Naive thymus-derived CD4-positive, alpha-beta T cell (primary cell): Measurements from ENCODE around the gene DNAH8. TPM values are rescaled to one million over a fixed set of nuclear protein-coding genes. Genes with fewer than 3 reads are reported as not detected.

ENCODE experiments used
- ATAC-seq: fragments of 150-1000 bp; cut with Tn5 transposase; 2 replicates; pipeline ENCODE4 v1.10.0; 2021; ENCODE audit warnings: mild to moderate bottlenecking, moderate library complexity
- CTCF ChIA-PET: fragments of 350-600 bp; sonication (Branson Sonifier 250); formaldehyde crosslinking; loops from one replicate; lab custom pipeline; 2021; ENCODE audit warnings: antibody characterized with exemption; lab: Charles Lee
- POLR2A ChIA-PET: fragments of 350-600 bp; sonication (Branson Sonifier 250); formaldehyde crosslinking; loops from one replicate; lab custom pipeline; 2021; ENCODE audit warnings: antibody characterized with exemption, inconsistent platforms; lab: Charles Lee
- DNase-seq, 9 donors: peaks; one replicate each; pipeline versions ENCODE4 v3.0.0 to v3.0.0-alpha.2; 2020 to 2022; ENCODE audit warnings: mixed read lengths in 1 of 9
- H3K27ac ChIP-seq: one replicate; pipeline ENCODE4 v1.7.0; 2013; ENCODE audit warnings: mild to moderate bottlenecking, low read depth, low read length, moderate library complexity
- H3K27me3 ChIP-seq, 2 donors: one replicate each; pipeline ENCODE4 v1.7.0; 2013; ENCODE audit warnings: low read length in 2 of 2, mild to moderate bottlenecking in 2 of 2, moderate library complexity in 2 of 2; ENCODE audit not compliant: control insufficient read depth in 2 of 2, insufficient read depth in 2 of 2
- H3K36me3 ChIP-seq, 3 experiments: 1 replicate in 2 of 3; 2 replicates in 1 of 3; pipeline ENCODE4 v1.7.0; 2013; ENCODE audit warnings: low read length in 3 of 3, mild to moderate bottlenecking in 3 of 3, moderate library complexity in 1 of 3; ENCODE audit not compliant: insufficient read depth in 3 of 3, control insufficient read depth in 2 of 3
- H3K4me1 ChIP-seq, 2 donors: one replicate each; pipeline ENCODE4 v1.7.0; 2013; ENCODE audit warnings: low read length in 2 of 2, mild to moderate bottlenecking in 2 of 2, moderate library complexity in 1 of 2; ENCODE audit not compliant: control insufficient read depth in 2 of 2, insufficient read depth in 2 of 2
- H3K4me3 ChIP-seq: 2 replicates; pipeline ENCODE4 v1.7.0; 2013; ENCODE audit warnings: mild to moderate bottlenecking, low read length
- H3K9me3 ChIP-seq, 3 experiments: 1 replicate in 2 of 3; 2 replicates in 1 of 3; pipeline ENCODE4 v1.7.0; 2013; ENCODE audit warnings: low read length in 3 of 3; ENCODE audit not compliant: control insufficient read depth in 2 of 3
- H3K27ac Mint-ChIP-seq, 9 donors: one replicate each; pipeline ENCODE4 v1.8.0; 2020 to 2022; ENCODE audit warnings: mixed read lengths in 9 of 9, mild to moderate bottlenecking in 8 of 9, moderate library complexity in 5 of 9, inconsistent platforms in 2 of 9
- H3K27me3 Mint-ChIP-seq, 5 donors: one replicate each; pipeline ENCODE4 v1.8.0; 2021 to 2022; ENCODE audit warnings: mixed read lengths in 5 of 5, mild to moderate bottlenecking in 1 of 5
- H3K36me3 Mint-ChIP-seq, 5 donors: one replicate each; pipeline ENCODE4 v1.8.0; 2020 to 2022; ENCODE audit warnings: mixed read lengths in 5 of 5, mild to moderate bottlenecking in 3 of 5, inconsistent platforms in 1 of 5
- H3K4me1 Mint-ChIP-seq, 7 donors: one replicate each; pipeline ENCODE4 v1.8.0; 2020 to 2022; ENCODE audit warnings: mixed read lengths in 7 of 7, mild to moderate bottlenecking in 3 of 7, inconsistent platforms in 1 of 7
- H3K4me3 Mint-ChIP-seq, 10 donors: one replicate each; pipeline ENCODE4 v1.8.0; 2020 to 2022; ENCODE audit warnings: mild to moderate bottlenecking in 10 of 10, mixed read lengths in 10 of 10, moderate library complexity in 6 of 10, inconsistent platforms in 2 of 10
- H3K9me3 Mint-ChIP-seq, 11 donors: one replicate each; pipeline ENCODE4 v1.8.0; 2020 to 2022; ENCODE audit warnings: mixed read lengths in 11 of 11, mild to moderate bottlenecking in 4 of 11, inconsistent platforms in 1 of 11, moderate library complexity in 1 of 11
- intact Hi-C, 2 donors: fragments of 100-400 bp; cut with micrococcal nuclease; formaldehyde crosslinking; loops; one replicate each; pipeline ENCODE4 v1.15.1; 2023
- polyA plus RNA-seq, 2 donors: library from polyadenylated mRNA; unstranded; fragments of 300-500 nt; fragmentation: Illumina TruSeq; gene quantifications; one replicate each; pipeline ENCODE4 v1.2.3, GENCODE V29; 2021
- total RNA-seq, 6 experiments: library from RNA in 5 of 6; stranded (reverse) in 5 of 6; gene quantifications; 1 replicate in 5 of 6; 2 replicates in 1 of 6; pipeline ENCODE4 v1.2.3 and lab custom pipeline; 2021 to 2026

DNAH8 gene
- total and polyA plus RNA-seq, 7 experiments from 2014 or later: 0.02 to 0.15 (median 0.05) TPM; not detected in 2

DNA sequence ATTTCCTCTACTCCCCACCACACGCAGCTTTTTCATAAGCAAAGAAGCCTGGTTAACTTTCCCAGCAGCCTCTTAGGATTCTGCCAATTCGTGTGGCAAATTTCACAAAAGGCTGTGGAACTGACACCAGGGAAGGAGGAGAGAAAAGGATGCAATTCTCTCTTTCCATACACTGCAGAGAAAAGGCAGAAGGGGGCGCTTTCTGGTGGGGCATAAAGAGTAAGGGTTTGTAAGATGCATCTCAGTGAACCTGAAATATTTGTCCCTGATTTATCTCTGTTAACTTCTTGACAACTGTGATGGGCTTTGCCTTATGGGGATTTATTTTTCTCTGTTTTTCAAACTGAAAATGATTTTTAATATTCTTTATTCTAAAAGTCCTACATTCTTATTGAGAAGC, 288.0 kb downstream of the DNAH8 start:
- Mint-ChIP-seq H3K4me1 (no peaks in the 10 kb centered on the region), H3K27me3 (peaks cover 40 to 61% (median 48%) of the 10 kb centered on the region in 5 donors), H3K9me3 (no peaks in the 10 kb centered on the region), H3K27ac (no peak overlapping the region), H3K36me3 (no peaks in the 10 kb centered on the region), H3K4me3 (no peak overlapping the region)
- no peak overlapping the region for H3K4me3 ChIP-seq
- H3K9me3 ChIP-seq: no peaks in the 10 kb centered on the region
- intact Hi-C loops: no loop called here
- H3K36me3 ChIP-seq: no peaks in the 10 kb centered on the region
- POLR2A ChIA-PET: no interaction called here
- no peak for ATAC-seq
- CTCF ChIA-PET: no interaction called here
- H3K27ac ChIP-seq: no peak overlapping the region
- no peak for DNase-seq
- no peaks in the 10 kb centered on the region for H3K27me3 ChIP-seq
- no peaks in the 10 kb centered on the region for H3K4me1 ChIP-seq

DNA sequence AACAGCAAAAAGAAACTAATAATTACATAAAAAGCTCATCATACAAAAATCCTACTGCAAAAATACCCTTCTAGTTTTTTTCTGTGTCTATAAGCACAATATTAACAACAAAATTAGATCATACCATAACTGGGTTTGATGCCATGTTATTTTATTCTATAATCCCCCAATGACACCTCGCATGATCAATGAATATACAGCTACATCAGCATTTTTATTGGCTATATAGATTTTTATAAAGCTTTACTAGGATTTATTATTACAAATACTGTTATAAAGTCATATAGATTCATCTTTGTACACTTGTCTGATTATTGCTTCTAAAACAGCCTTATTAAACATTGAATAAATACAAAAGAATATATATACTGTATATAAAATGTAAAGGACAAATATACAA, 288.4 kb downstream of the DNAH8 start:
- intact Hi-C loops: no loop called here
- Mint-ChIP-seq H3K27ac (no peak overlapping the region), H3K4me3 (no peak overlapping the region), H3K4me1 (no peaks in the 10 kb centered on the region), H3K36me3 (no peaks in the 10 kb centered on the region), H3K9me3 (no peaks in the 10 kb centered on the region), H3K27me3 (peaks cover 41 to 65% (median 52%) of the 10 kb centered on the region in 5 donors)
- ATAC-seq (no peak), DNase-seq (no peak)
- ChIA-PET CTCF (no interaction called here), POLR2A (no interaction called here)
- Histone ChIP-seq H3K27me3 (no peaks in the 10 kb centered on the region), H3K9me3 (no peaks in the 10 kb centered on the region), H3K4me1 (no peaks in the 10 kb centered on the region), H3K4me3 (no peak overlapping the region), H3K36me3 (no peaks in the 10 kb centered on the region), H3K27ac (no peak overlapping the region)

DNA sequence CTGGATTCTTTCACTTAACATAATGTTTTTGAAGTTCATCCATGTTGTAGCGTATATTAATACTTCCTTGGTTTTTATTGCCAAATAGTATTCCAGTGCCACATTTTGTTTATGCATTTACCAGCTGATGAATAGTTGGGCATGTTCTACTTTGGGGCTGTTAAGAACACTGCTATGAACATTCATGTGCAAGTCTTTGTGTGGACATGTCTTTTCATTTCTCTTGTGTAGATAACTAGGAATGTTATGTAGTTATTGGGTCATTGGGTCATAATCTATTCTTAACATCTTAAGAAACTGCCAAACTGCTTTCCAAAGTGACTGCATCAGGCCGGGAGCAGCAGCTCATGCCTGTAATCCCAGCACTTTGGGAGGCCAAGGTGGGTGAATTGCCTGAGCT, 289.7 kb downstream of the DNAH8 start:
- H3K27me3 Mint-ChIP-seq: peaks cover 46 to 71% (median 61%) of the 10 kb centered on the region in 5 donors
- H3K27ac ChIP-seq: no peak overlapping the region
- H3K4me1 ChIP-seq: no peaks in the 10 kb centered on the region
- ATAC-seq: no peak
- H3K4me1 Mint-ChIP-seq: no peaks in the 10 kb centered on the region
- ChIA-PET POLR2A (no interaction called here), CTCF (no interaction called here)
- H3K27me3 ChIP-seq: no peaks in the 10 kb centered on the region
- no peak overlapping the region for H3K4me3 ChIP-seq
- DNase-seq: no peak
- no peaks in the 10 kb centered on the region for H3K9me3 Mint-ChIP-seq
- no peaks in the 10 kb centered on the region for H3K36me3 Mint-ChIP-seq
- H3K36me3 ChIP-seq: no peaks in the 10 kb centered on the region
- no peak overlapping the region for H3K4me3 Mint-ChIP-seq
- H3K9me3 ChIP-seq: no peaks in the 10 kb centered on the region
- intact Hi-C loops: no loop called here
- no peak overlapping the region for H3K27ac Mint-ChIP-seq

DNA sequence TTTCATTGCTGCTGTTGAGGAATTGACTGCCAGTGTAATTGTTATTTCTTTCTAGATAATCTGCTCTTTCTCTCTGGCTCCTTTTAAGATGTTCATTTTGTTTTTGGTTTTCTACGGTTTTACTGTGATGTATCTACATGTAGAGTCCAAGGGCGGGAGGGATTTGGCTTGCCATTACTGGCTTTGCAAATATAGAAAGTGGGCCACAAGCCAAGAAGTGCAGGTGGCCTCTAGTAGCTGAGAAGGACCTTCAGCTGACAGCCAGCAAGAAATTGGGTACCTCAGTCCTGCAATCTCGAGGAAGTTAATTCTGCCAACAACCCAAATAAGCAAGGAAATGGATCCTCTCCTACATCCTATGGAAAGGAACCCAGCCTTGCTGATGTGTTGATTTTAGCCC, 290.7 kb downstream of the DNAH8 start:
- no peak for DNase-seq
- intact Hi-C loops: no loop called here
- ChIA-PET POLR2A (no interaction called here), CTCF (no interaction called here)
- no peaks in the 10 kb centered on the region for H3K4me1 Mint-ChIP-seq
- Histone ChIP-seq H3K27ac (no peak overlapping the region), H3K9me3 (no peaks in the 10 kb centered on the region), H3K36me3 (no peaks in the 10 kb centered on the region), H3K4me3 (no peak overlapping the region), H3K27me3 (no peaks in the 10 kb centered on the region), H3K4me1 (no peaks in the 10 kb centered on the region)
- H3K4me3 Mint-ChIP-seq: no peak overlapping the region
- H3K36me3 Mint-ChIP-seq: no peaks in the 10 kb centered on the region
- H3K27me3 Mint-ChIP-seq: peaks cover 38 to 66% (median 55%) of the 10 kb centered on the region in 5 donors
- no peak for ATAC-seq
- no peak overlapping the region for H3K27ac Mint-ChIP-seq
- no peaks in the 10 kb centered on the region for H3K9me3 Mint-ChIP-seq

DNA sequence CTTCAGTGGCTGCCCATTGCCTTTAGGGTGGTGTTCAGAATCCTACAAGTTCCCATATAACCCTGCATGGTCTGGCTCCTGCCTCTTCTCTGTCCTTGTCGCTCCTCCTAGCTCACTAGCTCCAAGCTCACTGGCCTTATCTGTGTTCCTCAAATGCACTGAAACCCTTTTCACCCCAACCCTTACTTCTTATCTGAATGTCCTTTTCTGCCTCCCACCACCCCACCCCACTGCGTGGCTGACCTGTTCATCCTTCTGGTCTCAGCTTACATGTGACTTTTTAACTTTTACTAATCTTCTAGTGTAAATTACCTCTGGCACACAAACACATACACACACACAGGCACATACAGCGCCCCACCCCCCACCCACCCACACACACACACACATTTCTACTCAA, 292.5 kb downstream of the DNAH8 start:
- H3K4me3 Mint-ChIP-seq: no peak overlapping the region
- intact Hi-C loops: no loop called here
- no peaks in the 10 kb centered on the region for H3K27me3 ChIP-seq
- no peaks in the 10 kb centered on the region for H3K36me3 ChIP-seq
- no peaks in the 10 kb centered on the region for H3K9me3 Mint-ChIP-seq
- peaks cover 35 to 67% (median 46%) of the 10 kb centered on the region in 5 donors for H3K27me3 Mint-ChIP-seq
- H3K4me1 ChIP-seq: no peaks in the 10 kb centered on the region
- no peaks in the 10 kb centered on the region for H3K36me3 Mint-ChIP-seq
- H3K27ac ChIP-seq: no peak overlapping the region
- ChIA-PET POLR2A (no interaction called here), CTCF (interaction anchor here (1.9 kb wide), 1 partner anchor 135 kb away, joined by 4 read pairs; no protein-coding TSS in a partner anchor)
- H3K9me3 ChIP-seq: no peaks in the 10 kb centered on the region
- H3K27ac Mint-ChIP-seq: no peak overlapping the region
- H3K4me3 ChIP-seq: no peak overlapping the region
- H3K4me1 Mint-ChIP-seq: no peaks in the 10 kb centered on the region
- ATAC-seq: no peak
- no peak for DNase-seq

DNA sequence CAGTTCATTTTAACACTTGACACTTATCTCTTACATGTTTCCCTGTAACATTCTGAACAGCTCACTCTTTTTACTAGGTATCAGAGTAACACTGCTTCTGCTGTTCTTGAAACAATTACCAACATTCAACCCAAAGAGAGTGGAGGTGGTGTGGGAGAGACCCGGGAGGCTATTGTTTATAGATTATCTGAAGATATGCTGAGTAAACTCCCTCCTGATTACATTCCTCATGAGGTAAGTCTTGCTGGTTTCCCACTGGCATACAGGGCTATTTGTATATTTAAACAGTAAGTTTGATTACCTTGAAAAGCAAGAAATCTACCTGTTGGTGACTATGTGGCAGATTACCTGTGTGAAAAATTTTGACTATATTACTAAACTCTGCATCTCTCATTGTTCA, 293.6 kb downstream of the DNAH8 start:
- CTCF ChIA-PET: interaction anchor here (1.9 kb wide), 1 partner anchor 137 kb away, joined by 4 read pairs; no protein-coding TSS in a partner anchor
- H3K36me3 ChIP-seq: no peaks in the 10 kb centered on the region
- H3K4me1 Mint-ChIP-seq: no peaks in the 10 kb centered on the region
- H3K36me3 Mint-ChIP-seq: no peaks in the 10 kb centered on the region
- H3K4me3 Mint-ChIP-seq: no peak overlapping the region
- intact Hi-C loops: no loop called here
- H3K4me3 ChIP-seq: no peak overlapping the region
- no peaks in the 10 kb centered on the region for H3K9me3 ChIP-seq
- POLR2A ChIA-PET: interaction anchor here (0.6 kb wide), 1 partner anchor 10 kb away, joined by 3 read pairs; no protein-coding TSS in a partner anchor
- no peaks in the 10 kb centered on the region for H3K27me3 ChIP-seq
- no peaks in the 10 kb centered on the region for H3K4me1 ChIP-seq
- H3K27ac ChIP-seq: no peak overlapping the region
- ATAC-seq (no peak), DNase-seq (no peak)
- peaks cover 0 to 3% (median 0%) of the 10 kb centered on the region in 11 donors for H3K9me3 Mint-ChIP-seq
- H3K27ac Mint-ChIP-seq: no peak overlapping the region
- H3K27me3 Mint-ChIP-seq: peaks cover 43 to 74% (median 49%) of the 10 kb centered on the region in 5 donors

DNA sequence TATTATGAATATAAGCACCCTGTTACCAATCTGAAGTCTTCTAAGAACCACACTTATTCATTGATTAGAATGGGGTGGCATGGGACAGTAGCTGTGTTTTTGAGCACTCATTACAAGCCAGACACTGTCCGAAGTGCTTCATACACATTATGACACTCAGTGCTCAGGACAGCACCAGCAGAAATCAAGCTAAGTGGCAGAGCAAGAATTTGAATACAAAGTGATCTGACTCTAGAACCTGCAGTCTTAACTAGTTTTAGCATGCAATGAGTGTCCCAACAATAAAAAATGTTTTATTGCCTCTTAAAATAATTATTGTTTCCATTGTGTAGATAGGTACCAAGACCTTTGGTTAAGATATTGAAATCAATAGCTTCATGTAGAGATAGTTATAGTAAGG, 294.4 kb downstream of the DNAH8 start:
- DNase-seq: no peak
- Mint-ChIP-seq H3K4me1 (no peaks in the 10 kb centered on the region), H3K4me3 (no peak overlapping the region), H3K9me3 (peaks cover 0 to 3% (median 0%) of the 10 kb centered on the region in 11 donors), H3K27me3 (peaks cover 47 to 70% (median 50%) of the 10 kb centered on the region in 5 donors), H3K27ac (no peak overlapping the region), H3K36me3 (no peaks in the 10 kb centered on the region)
- ChIA-PET POLR2A (no interaction called here), CTCF (no interaction called here)
- Histone ChIP-seq H3K4me3 (no peak overlapping the region), H3K27me3 (no peaks in the 10 kb centered on the region), H3K4me1 (no peaks in the 10 kb centered on the region), H3K9me3 (no peaks in the 10 kb centered on the region), H3K36me3 (no peaks in the 10 kb centered on the region), H3K27ac (no peak overlapping the region)
- intact Hi-C loops: no loop called here
- no peak for ATAC-seq
